Measurements from ENCODE around the gene ZNF784. TPM values are rescaled to one million over a fixed set of nuclear protein-coding genes. Genes with fewer than 3 reads are reported as not detected.

The ZNF784 gene
- total RNA-seq, 4 donors from 2014 or later: 5.7 to 10.3 (median 8.3) TPM

GRCh38 chr19:55645512-55645881 lies 21.1 kb upstream of the ZNF784 start:
- TF ChIP-seq, protein P1, sequence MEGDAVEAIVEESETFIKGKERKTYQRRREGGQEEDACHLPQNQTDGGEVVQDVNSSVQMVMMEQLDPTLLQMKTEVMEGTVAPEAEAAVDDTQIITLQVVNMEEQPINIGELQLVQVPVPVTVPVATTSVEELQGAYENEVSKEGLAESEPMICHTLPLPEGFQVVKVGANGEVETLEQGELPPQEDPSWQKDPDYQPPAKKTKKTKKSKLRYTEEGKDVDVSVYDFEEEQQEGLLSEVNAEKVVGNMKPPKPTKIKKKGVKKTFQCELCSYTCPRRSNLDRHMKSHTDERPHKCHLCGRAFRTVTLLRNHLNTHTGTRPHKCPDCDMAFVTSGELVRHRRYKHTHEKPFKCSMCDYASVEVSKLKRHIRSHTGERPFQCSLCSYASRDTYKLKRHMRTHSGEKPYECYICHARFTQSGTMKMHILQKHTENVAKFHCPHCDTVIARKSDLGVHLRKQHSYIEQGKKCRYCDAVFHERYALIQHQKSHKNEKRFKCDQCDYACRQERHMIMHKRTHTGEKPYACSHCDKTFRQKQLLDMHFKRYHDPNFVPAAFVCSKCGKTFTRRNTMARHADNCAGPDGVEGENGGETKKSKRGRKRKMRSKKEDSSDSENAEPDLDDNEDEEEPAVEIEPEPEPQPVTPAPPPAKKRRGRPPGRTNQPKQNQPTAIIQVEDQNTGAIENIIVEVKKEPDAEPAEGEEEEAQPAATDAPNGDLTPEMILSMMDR (IDR thresholded peaks at IDR 0.05): no peak
- TF ChIP-seq POLR2A (IDR thresholded peaks at IDR 0.05): no peak
- no peak for DNase-seq (ENCODE audit: low spot score in 2 of 2)
- H3K4me3 ChIP-seq (ENCODE audit: low read depth, poor library complexity, severe bottlenecking): no peak overlapping the region
- WGBS, 2 donors: 71 to 72% methylated on average over 5 of the region's 5 CpGs
- intact Hi-C loops (cut with DNase I; ENCODE audit: low total_unique reads): no loop called here

DNA sequence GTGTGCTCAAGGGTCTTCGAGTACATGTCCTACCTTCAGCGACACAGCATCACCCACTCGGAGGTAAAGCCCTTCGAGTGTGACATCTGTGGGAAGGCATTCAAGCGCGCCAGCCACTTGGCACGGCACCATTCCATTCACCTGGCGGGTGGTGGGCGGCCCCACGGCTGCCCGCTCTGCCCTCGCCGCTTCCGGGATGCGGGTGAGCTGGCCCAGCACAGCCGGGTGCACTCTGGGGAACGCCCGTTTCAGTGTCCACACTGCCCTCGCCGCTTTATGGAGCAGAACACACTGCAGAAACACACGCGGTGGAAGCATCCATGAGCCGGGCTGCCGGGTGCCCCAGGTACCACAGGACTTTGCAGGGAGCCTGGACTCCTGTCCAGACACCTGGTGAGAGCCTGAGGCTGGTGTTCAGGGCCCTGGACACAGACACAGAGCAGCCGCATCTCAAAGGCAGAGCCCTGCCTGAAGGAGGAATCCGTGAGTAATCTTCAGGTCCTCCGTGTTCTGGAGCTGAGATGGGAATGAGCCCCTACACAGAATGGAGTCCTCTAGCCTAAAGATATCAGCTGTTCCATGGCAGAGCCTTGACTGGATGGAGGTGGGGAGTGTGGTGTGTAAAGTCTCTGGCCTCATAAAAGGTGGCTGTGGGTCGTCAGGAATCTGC lies 20.6 kb upstream of the ZNF784 start:
- 82 to 86% methylated on average over 28 of the region's 28 CpGs for WGBS, 2 donors
- intact Hi-C loops (cut with DNase I; ENCODE audit: low total_unique reads): loop anchor here (5.0 kb wide), 1 partner anchor 238 kb away; the partner anchor contains the start of gene UBE2S
- DNase-seq (ENCODE audit: low spot score in 2 of 2): no peak
- no peak overlapping the region for H3K4me3 ChIP-seq (ENCODE audit: low read depth, poor library complexity, severe bottlenecking)
- TF ChIP-seq, protein P1 (IDR thresholded peaks at IDR 0.05): no peak
- TF ChIP-seq POLR2A (IDR thresholded peaks at IDR 0.05): no peak

DNA sequence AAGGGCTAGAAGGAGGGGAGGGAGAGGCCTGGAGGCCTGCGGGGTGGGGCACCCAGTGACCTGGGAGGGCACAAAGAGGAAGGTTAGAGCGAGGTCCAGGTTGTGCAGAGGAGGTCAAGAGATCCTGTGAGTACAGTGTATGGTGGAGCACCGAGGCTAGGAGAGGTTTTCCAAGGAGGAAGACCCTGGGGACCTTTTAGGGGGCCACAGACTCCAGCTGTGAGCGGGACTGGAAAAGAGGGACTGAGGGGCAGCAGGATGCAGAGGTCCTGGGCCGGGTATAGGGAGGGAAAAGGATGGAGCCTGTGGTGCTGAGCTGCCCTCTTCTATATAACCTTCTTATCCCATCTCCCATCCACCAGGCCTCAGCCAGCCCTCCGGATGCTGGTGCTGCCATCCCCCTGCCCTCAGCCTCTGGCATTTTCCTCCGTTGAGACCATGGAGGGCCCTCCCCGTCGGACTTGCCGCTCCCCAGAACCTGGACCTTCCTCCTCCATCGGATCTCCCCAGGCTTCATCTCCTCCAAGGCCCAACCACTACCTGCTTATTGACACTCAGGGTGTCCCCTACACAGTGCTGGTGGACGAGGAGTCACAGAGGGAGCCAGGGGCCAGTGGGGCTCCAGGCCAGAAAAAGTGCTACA lies 19.9 kb upstream of the ZNF784 start:
- TF ChIP-seq POLR2A (IDR thresholded peaks at IDR 0.05): no peak
- TF ChIP-seq, protein P1 (IDR thresholded peaks at IDR 0.05): no peak
- H3K4me3 ChIP-seq (ENCODE audit: low read depth, poor library complexity, severe bottlenecking): no peak overlapping the region
- DNase-seq (ENCODE audit: low spot score in 2 of 2): no peak
- 40 to 45% methylated on average over 12 of the region's 12 CpGs for WGBS, 2 donors
- intact Hi-C loops (cut with DNase I; ENCODE audit: low total_unique reads): loop anchor here (5.0 kb wide), 1 partner anchor 237 kb away; the partner anchor contains the start of gene UBE2S

DNA sequence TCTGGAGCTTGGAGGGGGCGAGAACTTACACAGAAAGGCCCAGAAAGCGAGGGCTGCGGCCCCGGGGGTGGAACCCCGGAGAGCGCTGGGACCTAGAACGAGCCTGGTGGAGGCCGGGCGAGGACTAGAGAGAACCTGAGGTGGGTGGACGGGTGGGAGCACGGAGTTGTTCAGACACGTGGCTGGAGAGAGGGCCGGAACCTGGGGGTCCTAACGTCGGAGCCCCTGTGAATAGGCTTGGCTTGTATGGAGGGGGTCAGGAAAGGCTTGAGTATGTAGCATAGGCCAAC lies 19.5 kb upstream of the ZNF784 start:
- 0 to 1% methylated on average over 15 of the region's 15 CpGs for WGBS, 2 donors
- DNase-seq (ENCODE audit: low spot score in 2 of 2): no peak
- H3K4me3 ChIP-seq (ENCODE audit: low read depth, poor library complexity, severe bottlenecking): peak overlapping the region; percentile 49
- TF ChIP-seq POLR2A (IDR thresholded peaks at IDR 0.05): no peak
- TF ChIP-seq, protein P1 (IDR thresholded peaks at IDR 0.05): no peak
- intact Hi-C loops (cut with DNase I; ENCODE audit: low total_unique reads): loop anchor here (5.0 kb wide), 1 partner anchor 237 kb away; the partner anchor contains the start of gene UBE2S

- intact Hi-C loops (cut with DNase I; ENCODE audit: low total_unique reads): loop anchor here (5.0 kb wide), 1 partner anchor 236 kb away; the partner anchor contains the start of gene UBE2S
- H3K4me3 ChIP-seq (ENCODE audit: low read depth, poor library complexity, severe bottlenecking): peak within 1 kb of the TSS; percentile 49
- TF ChIP-seq, protein P1 (IDR thresholded peaks at IDR 0.05): no peak
- TF ChIP-seq POLR2A (IDR thresholded peaks at IDR 0.05): no peak
- WGBS, 2 donors: 2 to 3% methylated on average over 46 to 56 of the region's 56 CpGs
- DNase-seq (ENCODE audit: low spot score in 2 of 2): peak; percentile 70 to 95
Observed at GRCh38 chr19:55643003-55643886, 18.9 kb upstream of the ZNF784 start, which contains the start of gene ZNF581. Gene ZNF581, plus strand, starts transcription at chr19:55643649. Its CDS starts 923 bp downstream, at chr19:55644572.

Measured in lower leg skin (tissue), 4 donors.